HG03469 (cell line): Measurements from ENCODE around the gene FEZ2.

Experiments used
- ATAC-seq: cut with Tn5 transposase; IDR thresholded peaks from one replicate; pipeline ENCODE4 v1.9.1; 2021; ENCODE audit warnings: mild to moderate bottlenecking, moderate library complexity, moderate number of reproducible peaks; ENCODE audit not compliant: unreplicated experiment

Gene FEZ2

GRCh38 chr2:36587556-36587955 is 10.4 kb downstream of the FEZ2 start:
- ATAC-seq, result no peak

- no peak for ATAC-seq
Observed at GRCh38 chr2:36587101-36587500, 10.9 kb downstream of the FEZ2 start.

GRCh38 chr2:36586672-36587071 is 11.3 kb downstream of the FEZ2 start:
- no peak for ATAC-seq

GRCh38 chr2:36584148-36584794 is 13.7 kb downstream of the FEZ2 start:
- no peak for ATAC-seq

GRCh38 chr2:36582951-36583350 is 15.0 kb downstream of the FEZ2 start:
- ATAC-seq, result no peak

GRCh38 chr2:36582538-36582937 is 15.4 kb downstream of the FEZ2 start:
- no peak for ATAC-seq

- ATAC-seq, result no peak
Observed at GRCh38 chr2:36579297-36579664, 18.7 kb downstream of the FEZ2 start.

GRCh38 chr2:36578343-36579296 is 19.3 kb downstream of the FEZ2 start:
- ATAC-seq, result no peak

- ATAC-seq, result no peak
Observed at GRCh38 chr2:36577884-36578283, 20.1 kb downstream of the FEZ2 start.

- no peak for ATAC-seq
Observed at GRCh38 chr2:36574560-36574959, 23.4 kb downstream of the FEZ2 start.

- ATAC-seq, result no peak
Observed at GRCh38 chr2:36573165-36573564, 24.8 kb downstream of the FEZ2 start.

GRCh38 chr2:36572719-36573059 is 25.3 kb downstream of the FEZ2 start:
- ATAC-seq, result no peak

GRCh38 chr2:36572054-36572718 is 25.8 kb downstream of the FEZ2 start:
- no peak for ATAC-seq

- no peak for ATAC-seq
Observed at GRCh38 chr2:36570416-36570815, 27.6 kb downstream of the FEZ2 start.

- no peak for ATAC-seq
Observed at GRCh38 chr2:36569267-36569856, 28.6 kb downstream of the FEZ2 start.

GRCh38 chr2:36568516-36569246 is 29.3 kb downstream of the FEZ2 start:
- no peak for ATAC-seq

- no peak for ATAC-seq
Observed at GRCh38 chr2:36567711-36568408, 30.1 kb downstream of the FEZ2 start.

- ATAC-seq, result no peak
Observed at GRCh38 chr2:36566887-36567286, 31.1 kb downstream of the FEZ2 start.

- ATAC-seq, result no peak
Observed at GRCh38 chr2:36565712-36566111, 32.3 kb downstream of the FEZ2 start.

GRCh38 chr2:36564377-36564930 is 33.5 kb downstream of the FEZ2 start:
- ATAC-seq, result no peak
